Right lobe of liver (tissue), 4 donors: ENCODE measurements around the gene SCN8A.

Experiments used
- POLR2A ChIP-seq: fragments of 450-650 bp; IDR thresholded peaks from one replicate; pipeline ENCODE4 v1.6.1; 2017; ENCODE audit warnings: antibody characterized with exemption, mild to moderate bottlenecking
- TF ChIP-seq, protein P1 (sequence below), 4 donors: fragments of 200-600 bp in 3 of 4; fragments of 450-650 bp in 1 of 4; IDR thresholded peaks; one replicate each; pipeline versions ENCODE4 v1.5.1 to v1.8.0; 2016 to 2022; ENCODE audit warnings: antibody characterized with exemption in 4 of 4, mild to moderate bottlenecking in 2 of 4
- donor health status: DM: no; HTN: no; CAD: no.
- donor health status: DM: no; HTN: no; CAD: no.
- donor health status: DM: no; HTN: yes; CAD: no.

GRCh38 chr12:51809193-51809592, 218.2 kb downstream of the SCN8A start:
- TF ChIP-seq, protein P1, sequence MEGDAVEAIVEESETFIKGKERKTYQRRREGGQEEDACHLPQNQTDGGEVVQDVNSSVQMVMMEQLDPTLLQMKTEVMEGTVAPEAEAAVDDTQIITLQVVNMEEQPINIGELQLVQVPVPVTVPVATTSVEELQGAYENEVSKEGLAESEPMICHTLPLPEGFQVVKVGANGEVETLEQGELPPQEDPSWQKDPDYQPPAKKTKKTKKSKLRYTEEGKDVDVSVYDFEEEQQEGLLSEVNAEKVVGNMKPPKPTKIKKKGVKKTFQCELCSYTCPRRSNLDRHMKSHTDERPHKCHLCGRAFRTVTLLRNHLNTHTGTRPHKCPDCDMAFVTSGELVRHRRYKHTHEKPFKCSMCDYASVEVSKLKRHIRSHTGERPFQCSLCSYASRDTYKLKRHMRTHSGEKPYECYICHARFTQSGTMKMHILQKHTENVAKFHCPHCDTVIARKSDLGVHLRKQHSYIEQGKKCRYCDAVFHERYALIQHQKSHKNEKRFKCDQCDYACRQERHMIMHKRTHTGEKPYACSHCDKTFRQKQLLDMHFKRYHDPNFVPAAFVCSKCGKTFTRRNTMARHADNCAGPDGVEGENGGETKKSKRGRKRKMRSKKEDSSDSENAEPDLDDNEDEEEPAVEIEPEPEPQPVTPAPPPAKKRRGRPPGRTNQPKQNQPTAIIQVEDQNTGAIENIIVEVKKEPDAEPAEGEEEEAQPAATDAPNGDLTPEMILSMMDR (IDR thresholded peaks at IDR 0.05), result no peak
- no peak for TF ChIP-seq POLR2A
